Pons (tissue), 1 donor: ENCODE data around the gene RBMS1.

Experiments
- DNase-seq: peaks from one replicate; pipeline ENCODE4 v3.0.0-alpha.2; 2016; ENCODE audit warnings: low spot score

The RBMS1 gene

GRCh38 chr2:160493227-160494028 is at the start of gene RBMS1:
RBMS1 (minus strand) TSS chr2:160493807; CDS start chr2:160493363, 444 bp downstream.
- DNase-seq, result no peak

GRCh38 chr2:160541745-160542144 is 48.1 kb upstream of the RBMS1 start:
- no peak for DNase-seq

- DNase-seq, result no peak
These were observed 45.1 kb upstream of the RBMS1 start for GRCh38 chr2:160538559-160539355.

- DNase-seq, result no peak
These were observed 44.5 kb upstream of the RBMS1 start for GRCh38 chr2:160538115-160538514.

GRCh38 chr2:160534996-160535395 is 41.4 kb upstream of the RBMS1 start:
- DNase-seq, result no peak

GRCh38 chr2:160534249-160534648 is 40.6 kb upstream of the RBMS1 start:
- DNase-seq, result no peak

GRCh38 chr2:160533482-160533881 is 39.9 kb upstream of the RBMS1 start:
- no peak for DNase-seq

GRCh38 chr2:160532388-160532787 is 38.8 kb upstream of the RBMS1 start:
- DNase-seq, result no peak

- no peak for DNase-seq
These were observed 29.5 kb upstream of the RBMS1 start for GRCh38 chr2:160522951-160523710.

- DNase-seq, result no peak
These were observed 24.1 kb upstream of the RBMS1 start for GRCh38 chr2:160517731-160518130.

- no peak for DNase-seq
These were observed 23.1 kb upstream of the RBMS1 start for GRCh38 chr2:160516547-160517365.

GRCh38 chr2:160515120-160515519 is 21.5 kb upstream of the RBMS1 start:
- no peak for DNase-seq

GRCh38 chr2:160513120-160513519 is 19.5 kb upstream of the RBMS1 start:
- DNase-seq, result no peak

GRCh38 chr2:160512491-160512890 is 18.9 kb upstream of the RBMS1 start:
- DNase-seq, result no peak

- no peak for DNase-seq
These were observed 17.0 kb upstream of the RBMS1 start for GRCh38 chr2:160510617-160511016.

GRCh38 chr2:160509016-160509415 is 15.4 kb upstream of the RBMS1 start:
- no peak for DNase-seq

- DNase-seq, result no peak
These were observed 13.9 kb upstream of the RBMS1 start for GRCh38 chr2:160507464-160507863.

GRCh38 chr2:160507046-160507407 is 13.4 kb upstream of the RBMS1 start:
- no peak for DNase-seq

- no peak for DNase-seq
These were observed 12.9 kb upstream of the RBMS1 start for GRCh38 chr2:160506371-160507045.

GRCh38 chr2:160505256-160505655 is 11.6 kb upstream of the RBMS1 start:
- no peak for DNase-seq

GRCh38 chr2:160502478-160502877 is 8.9 kb upstream of the RBMS1 start:
- no peak for DNase-seq
